H9 (cell line): ENCODE data around the gene GRB10. TPM values are rescaled to one million over a fixed set of nuclear protein-coding genes. Genes with fewer than 3 reads are reported as not detected.

Source experiments
- DNase-seq: peaks from one replicate; pipeline ENCODE4 v3.0.0-alpha.2; 2017
- H2AFZ ChIP-seq: one replicate; pipeline ENCODE4 v1.6.1; 2013; ENCODE audit warnings: mild to moderate bottlenecking, low read length, control low read depth, moderate library complexity
- H2AK5ac ChIP-seq: 2 replicates; pipeline ENCODE4 v1.6.1; 2013; ENCODE audit warnings: low read length, control low read depth, mixed read lengths; ENCODE audit not compliant: insufficient read length
- H2BK120ac ChIP-seq: one replicate; pipeline ENCODE4 v1.6.1; 2013; ENCODE audit warnings: low read depth, mild to moderate bottlenecking, low read length, control low read depth, inconsistent platforms; ENCODE audit not compliant: poor library complexity, severe bottlenecking
- H2BK12ac ChIP-seq: 2 replicates; pipeline ENCODE4 v1.6.1; 2013; ENCODE audit warnings: low read length, control low read depth, mixed read lengths, low read depth; ENCODE audit not compliant: insufficient read length
- H2BK15ac ChIP-seq: 2 replicates; pipeline ENCODE4 v1.6.1; 2013; ENCODE audit warnings: low read depth, low read length, control low read depth
- H2BK20ac ChIP-seq: one replicate; pipeline ENCODE4 v1.6.1; 2013; ENCODE audit warnings: low read depth, mild to moderate bottlenecking, low read length, control low read depth, inconsistent platforms; ENCODE audit not compliant: poor library complexity, severe bottlenecking
- H2BK5ac ChIP-seq: 2 replicates; pipeline ENCODE4 v1.6.1; 2013; ENCODE audit warnings: low read length, control low read depth, mixed read lengths; ENCODE audit not compliant: insufficient read length
- H3K14ac ChIP-seq: 2 replicates; pipeline ENCODE4 v1.6.1; 2013; ENCODE audit warnings: low read length, control low read depth; ENCODE audit not compliant: insufficient read depth
- H3K18ac ChIP-seq: 2 replicates; pipeline ENCODE4 v1.6.1; 2013; ENCODE audit warnings: low read depth, mild to moderate bottlenecking, mixed read lengths, low read length, control low read depth; ENCODE audit not compliant: insufficient read length
- H3K23ac ChIP-seq: 2 replicates; pipeline ENCODE4 v1.6.1; 2013; ENCODE audit warnings: low read length, control low read depth, mixed read lengths, low read depth; ENCODE audit not compliant: insufficient read length
- H3K23me2 ChIP-seq: 2 replicates; pipeline ENCODE4 v1.6.1; 2013; ENCODE audit warnings: low read depth, mild to moderate bottlenecking, mixed read lengths, low read length, control low read depth; ENCODE audit not compliant: insufficient read length, poor library complexity, severe bottlenecking
- H3K27ac ChIP-seq: 2 replicates; pipeline ENCODE4 v1.5.1; 2013; ENCODE audit warnings: low read length, control low read depth, mixed read lengths, low read depth; ENCODE audit not compliant: insufficient read length
- H3K27me3 ChIP-seq: 2 replicates; pipeline ENCODE4 v1.6.1; 2013; ENCODE audit warnings: low read length, control low read depth, inconsistent platforms; ENCODE audit not compliant: insufficient read depth
- H3K4ac ChIP-seq: 2 replicates; pipeline ENCODE4 v1.6.1; 2013; ENCODE audit warnings: low read depth, mild to moderate bottlenecking, control low read depth, inconsistent platforms, low read length, moderate library complexity
- H3K4me1 ChIP-seq: 2 replicates; pipeline ENCODE4 v1.6.1; 2013; ENCODE audit warnings: low read length, control low read depth, inconsistent platforms; ENCODE audit not compliant: insufficient read depth
- H3K4me2 ChIP-seq: 2 replicates; pipeline ENCODE4 v1.6.1; 2013; ENCODE audit warnings: low read length, control low read depth, mixed read lengths; ENCODE audit not compliant: insufficient read length, insufficient read depth
- H3K56ac ChIP-seq: 2 replicates; pipeline ENCODE4 v1.6.1; 2013; ENCODE audit warnings: low read depth, mild to moderate bottlenecking, mixed read lengths, low read length, control low read depth; ENCODE audit not compliant: insufficient read length
- H3K79me1 ChIP-seq: 2 replicates; pipeline ENCODE4 v1.6.1; 2013; ENCODE audit warnings: low read depth, mild to moderate bottlenecking, moderate library complexity, low read length, control low read depth, inconsistent platforms; ENCODE audit not compliant: insufficient read depth, poor library complexity, severe bottlenecking
- H3K79me2 ChIP-seq: 2 replicates; pipeline ENCODE4 v1.6.1; 2013; ENCODE audit warnings: low read length, control low read depth, inconsistent platforms; ENCODE audit not compliant: insufficient read depth
- H3K9ac ChIP-seq: 2 replicates; pipeline ENCODE4 v1.6.1; 2013; ENCODE audit warnings: low read length, control low read depth, mixed read lengths; ENCODE audit not compliant: insufficient read length; ENCODE audit errors: extremely low read depth
- H3K9me3 ChIP-seq: one replicate; pipeline ENCODE4 v1.6.1; 2013; ENCODE audit warnings: low read depth, low read length, inconsistent platforms; ENCODE audit not compliant: control insufficient read depth
- H3T11ph ChIP-seq: one replicate; pipeline ENCODE4 v1.6.1; 2013; ENCODE audit warnings: mild to moderate bottlenecking, low read length, control low read depth, inconsistent platforms
- H4K20me1 ChIP-seq: one replicate; pipeline ENCODE4 v1.6.1; 2013; ENCODE audit not compliant: control insufficient read depth, insufficient read length, insufficient read depth
- H4K5ac ChIP-seq: 2 replicates; pipeline ENCODE4 v1.6.1; 2013; ENCODE audit warnings: low read depth, mild to moderate bottlenecking, mixed read lengths, low read length, control low read depth; ENCODE audit not compliant: insufficient read length
- H4K8ac ChIP-seq: replicated peaks from 2 replicates; pipeline ENCODE4 v1.6.1; 2013; ENCODE audit warnings: low read length, control low read depth, mixed read lengths, low read depth; ENCODE audit not compliant: insufficient read length
- H4K91ac ChIP-seq: 2 replicates; pipeline ENCODE4 v1.6.1; 2013; ENCODE audit warnings: low read depth, mild to moderate bottlenecking, moderate library complexity, mixed read lengths, low read length, control low read depth; ENCODE audit not compliant: insufficient read length
- H3K27ac Mint-ChIP-seq, 3 experiments: 2 replicates in 2 of 3; 3 replicates in 1 of 3; pipeline ENCODE4 v1.8.0; 2020 to 2021; ENCODE audit warnings: mixed read lengths in 3 of 3, mild to moderate bottlenecking in 1 of 3, moderate library complexity in 1 of 3
- H3K27me3 Mint-ChIP-seq: 2 replicates; pipeline ENCODE4 v1.8.0; 2021; ENCODE audit warnings: low read depth, mild to moderate bottlenecking, moderate library complexity, mixed read lengths
- H3K36me3 Mint-ChIP-seq, 3 experiments: 2 replicates in 2 of 3; 3 replicates in 1 of 3; pipeline ENCODE4 v1.8.0; 2020 to 2021; ENCODE audit warnings: low read depth in 3 of 3, mixed read lengths in 3 of 3; ENCODE audit not compliant: insufficient read depth in 1 of 3
- H3K4me1 Mint-ChIP-seq, 2 experiments: 2 replicates each; pipeline ENCODE4 v1.8.0; 2020; ENCODE audit warnings: mixed read lengths in 2 of 2
- H3K4me3 Mint-ChIP-seq, 2 experiments: 2 replicates in 1 of 2; 3 replicates in 1 of 2; pipeline ENCODE4 v1.8.0; 2020 to 2021; ENCODE audit warnings: mild to moderate bottlenecking in 2 of 2, mixed read lengths in 2 of 2, moderate library complexity in 1 of 2
- H3K9me3 Mint-ChIP-seq, 2 experiments: 2 replicates in 1 of 2; 3 replicates in 1 of 2; pipeline ENCODE4 v1.8.0; 2020; ENCODE audit warnings: mild to moderate bottlenecking in 2 of 2, mixed read lengths in 2 of 2, moderate library complexity in 1 of 2
- CTCF ChIP-seq: fragments of 200-600 bp; sonication (generic); conservative IDR thresholded peaks from 3 replicates; pipeline ENCODE4 v1.8.0; 2021; ENCODE audit warnings: antibody characterized with exemption, mild to moderate bottlenecking
- WGBS: extraction: QIAGEN DNeasy Blood & Tissue Kit; methylation state at CpG from one replicate; pipeline ENCODE4 v1.1.7; 2013; ENCODE audit warnings: missing lambda C conversion rate, low lambda C conversion rate, mixed read lengths; ENCODE audit not compliant: insufficient read length; ENCODE audit errors: extremely low coverage; 5-methylcytosine and 5-hydroxymethylcytosine counted together
- total RNA-seq: library from RNA; stranded (reverse); gene quantifications from 2 replicates; pipeline ENCODE4 v1.2.1, GENCODE V29; 2021

GRB10 gene
- total RNA-seq, 1 experiment from 2014 or later: 108 TPM

GRCh38 chr7:50631100-50631499 lies 151.6 kb downstream of the GRB10 start:
- Histone ChIP-seq H3K9me3 (no peaks in the 10 kb centered on the region), H3K23ac (no peak overlapping the region), H3K9ac (no peak overlapping the region), H3K4me2 (no peak overlapping the region), H2BK120ac (no peak overlapping the region), H3K4me1 (peaks cover 2% of the 10 kb centered on the region; the same call in 1 of the 2 replicates), H3K27ac (no peak overlapping the region), H2AK5ac (no peak overlapping the region), H3K23me2 (no peaks in the 10 kb centered on the region), H3K56ac (no peak overlapping the region), H2AFZ (no peak overlapping the region), H3T11ph (no peak overlapping the region), H3K14ac (no peak overlapping the region), H3K18ac (no peak overlapping the region), H3K79me2 (peaks cover 2% of the 10 kb centered on the region; the same call in 1 of the 2 replicates), H3K27me3 (no peaks in the 10 kb centered on the region), H4K20me1 (no peaks in the 10 kb centered on the region), H3K79me1 (no peaks in the 10 kb centered on the region), H3K4ac (no peak overlapping the region), H2BK20ac (no peak overlapping the region), H2BK5ac (no peak overlapping the region), H2BK12ac (no peak overlapping the region), H4K5ac (no peak overlapping the region), H4K8ac (no peak overlapping the region), H4K91ac (no peak overlapping the region), H2BK15ac (no peak overlapping the region)
- no peak overlapping the region for H3K4me3 Mint-ChIP-seq
- peaks cover 11 to 20% of the 10 kb centered on the region in 2 experiments for H3K9me3 Mint-ChIP-seq
- H3K36me3 Mint-ChIP-seq: peaks cover 8 to 33% (median 22%) of the 10 kb centered on the region in 3 experiments
- no peak for TF ChIP-seq CTCF
- peaks cover 43 to 47% of the 10 kb centered on the region in 2 experiments for H3K4me1 Mint-ChIP-seq
- H3K27ac Mint-ChIP-seq: peak overlapping the region; percentile 64 to 89 (median 78); a peak in 3 of 7 replicates
- DNase-seq: no peak
- H3K27me3 Mint-ChIP-seq: no peaks in the 10 kb centered on the region
- WGBS: no CpG with 5 or more reads among the region's 6 CpGs
